GM18511 (cell line): ENCODE results near the gene BMPR1B.
A peak's percentile ranks its signal among the peaks of the same experiment; 100 is the strongest.
"Not testable (repeated sequence)": the region's sequence is repeated elsewhere in the genome, so short reads cannot be mapped to it uniquely, and the experiment has no call there.

Experiments
- ATAC-seq: cut with Tn5 transposase; IDR thresholded peaks from one replicate; pipeline ENCODE4 v1.9.1; 2021; ENCODE audit warnings: mild to moderate bottlenecking, moderate library complexity; ENCODE audit not compliant: unreplicated experiment

The BMPR1B gene

DNA sequence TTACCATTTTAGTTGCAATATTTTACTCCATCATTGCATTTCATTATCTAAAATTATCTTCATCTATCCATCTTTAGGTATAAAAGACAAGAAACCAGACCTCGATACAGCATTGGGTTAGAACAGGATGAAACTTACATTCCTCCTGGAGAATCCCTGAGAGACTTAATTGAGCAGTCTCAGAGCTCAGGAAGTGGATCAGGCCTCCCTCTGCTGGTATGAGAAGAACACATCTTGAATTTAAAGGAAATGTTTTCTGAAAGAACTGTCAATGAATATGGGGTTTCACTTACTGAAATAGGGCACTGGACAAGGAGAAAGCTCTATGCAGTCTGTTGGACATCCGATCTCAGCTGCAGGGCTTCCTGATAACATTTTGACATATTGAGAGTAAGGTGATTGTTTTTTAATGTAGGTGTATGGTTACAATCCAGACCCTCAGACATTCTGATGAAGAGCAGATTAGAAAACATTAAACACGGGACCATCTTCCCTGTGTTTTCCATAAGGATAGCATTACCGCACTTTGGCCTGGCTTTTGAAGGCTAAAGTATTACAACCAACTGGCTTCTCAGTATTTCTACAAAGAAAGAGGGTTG is 367.2 kb downstream of the BMPR1B start:
- no peak for ATAC-seq

DNA sequence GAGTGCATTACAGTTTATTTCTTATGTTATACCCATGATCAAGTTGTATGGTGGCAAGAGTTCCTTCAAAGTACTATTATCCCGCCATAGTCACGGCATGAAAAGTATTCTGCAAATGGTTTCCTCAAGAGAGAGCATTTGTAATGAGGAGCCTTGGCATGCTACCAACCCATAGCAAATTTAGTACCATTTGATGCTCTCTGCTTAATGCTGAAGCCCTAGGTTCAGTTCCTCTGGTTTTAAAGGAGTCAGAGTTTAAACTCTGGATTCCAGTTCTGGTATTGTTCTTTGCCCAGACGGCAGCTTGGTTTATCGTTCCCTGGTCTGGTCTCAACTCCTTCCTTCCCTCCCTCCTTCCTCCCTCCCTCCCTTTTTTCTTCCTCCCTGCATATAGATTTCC is 371.3 kb downstream of the BMPR1B start:
- ATAC-seq, result no peak

DNA sequence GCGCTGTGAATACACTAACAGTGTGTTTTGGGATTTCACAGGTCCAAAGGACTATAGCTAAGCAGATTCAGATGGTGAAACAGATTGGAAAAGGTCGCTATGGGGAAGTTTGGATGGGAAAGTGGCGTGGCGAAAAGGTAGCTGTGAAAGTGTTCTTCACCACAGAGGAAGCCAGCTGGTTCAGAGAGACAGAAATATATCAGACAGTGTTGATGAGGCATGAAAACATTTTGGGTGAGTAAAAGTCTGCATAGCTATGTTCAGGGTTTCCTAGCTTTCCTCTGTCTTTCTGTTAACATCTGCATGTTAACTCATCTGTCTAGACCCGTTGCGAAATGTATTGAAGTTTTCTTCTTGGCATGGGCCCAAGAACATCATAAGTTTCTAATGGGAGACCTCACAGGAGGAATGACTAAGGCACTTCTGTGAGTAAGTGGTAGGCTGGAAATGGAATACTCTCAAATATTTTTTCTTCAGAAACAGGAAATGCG is 372.1 kb downstream of the BMPR1B start:
- ATAC-seq, result no peak

DNA sequence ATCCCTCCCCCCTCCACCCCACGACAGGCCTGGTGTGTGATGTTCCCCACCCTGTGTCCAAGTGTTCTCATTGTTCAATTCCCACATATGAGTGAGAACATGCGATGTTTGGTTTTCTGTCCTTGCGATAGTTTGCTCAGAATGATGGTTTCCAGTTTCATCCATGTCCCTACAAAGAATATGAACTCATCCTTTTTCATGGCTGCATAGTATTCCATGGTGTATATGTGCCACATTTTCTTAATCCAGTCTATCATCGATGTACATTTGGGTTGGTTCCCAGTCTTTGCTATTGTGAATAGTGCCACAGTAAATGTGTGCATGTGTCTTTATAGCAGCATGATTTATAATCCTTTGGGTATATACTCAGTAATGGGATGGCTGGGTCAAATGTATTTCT is 376.3 kb downstream of the BMPR1B start:
- not testable (repeated sequence) for ATAC-seq

DNA sequence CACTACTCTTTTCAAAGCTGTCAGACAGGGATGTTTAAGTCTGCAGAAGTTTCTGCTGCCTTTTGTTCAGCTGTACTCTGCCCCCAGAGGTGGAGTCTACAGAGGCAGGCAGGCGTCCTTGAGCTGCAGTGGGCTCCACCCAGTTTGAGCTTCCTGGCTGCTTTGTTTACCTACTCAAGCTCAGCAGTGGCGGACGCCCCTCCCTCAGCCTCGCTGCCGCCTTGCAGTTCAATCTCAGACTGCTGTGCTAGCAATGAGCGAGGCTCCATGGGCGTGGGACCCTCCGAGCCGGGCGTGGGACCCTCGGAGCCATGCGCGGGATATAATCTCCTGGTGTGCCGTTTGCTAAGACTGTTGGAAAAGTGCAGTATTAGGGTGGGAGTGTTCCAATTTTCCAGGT is 381.7 kb downstream of the BMPR1B start:
- ATAC-seq, result not testable (repeated sequence)

DNA sequence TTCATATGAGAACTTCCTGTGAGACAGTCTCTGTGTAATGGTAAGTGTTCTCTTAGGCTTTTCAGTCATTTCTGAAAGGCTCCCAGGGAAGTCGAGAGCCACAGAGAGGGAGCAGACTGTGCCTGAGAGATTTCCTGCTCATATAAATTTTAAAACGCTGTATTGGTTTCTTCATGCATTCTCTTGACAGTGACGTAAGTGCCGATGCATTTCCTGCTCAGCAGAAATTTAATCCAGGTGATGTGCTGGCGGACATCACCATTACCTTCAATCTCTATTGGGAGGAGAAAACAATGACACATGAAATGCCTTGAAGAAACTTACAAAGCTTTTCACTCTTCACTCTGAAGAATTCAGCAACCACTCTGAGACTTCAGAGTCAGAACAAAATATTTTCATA is 383.6 kb downstream of the BMPR1B start:
- no peak for ATAC-seq

DNA sequence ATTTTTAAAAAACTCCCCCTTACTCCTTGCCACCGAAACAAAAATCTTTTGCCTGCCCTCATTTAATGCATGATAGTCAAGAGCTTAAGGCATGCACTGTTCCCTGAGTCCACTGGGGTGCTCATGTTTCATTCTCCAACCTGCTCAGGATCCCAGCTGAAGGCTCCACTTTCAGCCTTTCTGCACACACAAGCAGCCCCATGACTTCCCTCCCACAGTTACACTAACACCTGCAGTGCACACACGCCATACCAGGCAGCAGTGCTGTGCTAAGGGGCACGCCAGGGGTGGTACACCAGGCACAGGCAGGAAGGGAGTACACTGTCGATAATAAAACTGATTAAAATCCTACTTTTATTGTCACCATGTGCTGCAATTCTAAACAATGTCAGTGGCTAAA is 385.2 kb downstream of the BMPR1B start:
- ATAC-seq, result no peak

DNA sequence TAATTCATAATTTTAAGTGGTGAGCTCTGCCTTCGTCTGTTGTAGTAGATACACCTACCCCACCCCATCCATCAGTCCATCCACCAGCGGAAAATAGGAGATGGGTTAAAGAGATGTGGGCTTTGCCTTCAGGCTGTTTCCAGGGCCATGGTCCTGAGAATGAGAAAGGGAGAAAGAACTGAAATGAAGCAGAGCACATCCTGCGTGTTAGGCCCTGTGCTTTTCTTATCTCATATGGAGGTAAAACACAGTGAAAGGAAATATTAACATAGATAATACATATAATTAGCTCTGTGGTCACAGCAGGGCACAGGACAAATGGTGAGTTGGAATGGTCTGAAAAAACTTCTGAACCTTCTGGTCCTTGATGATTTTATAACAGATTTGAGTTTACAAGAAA is 393.5 kb downstream of the BMPR1B start:
- ATAC-seq, result no peak

DNA sequence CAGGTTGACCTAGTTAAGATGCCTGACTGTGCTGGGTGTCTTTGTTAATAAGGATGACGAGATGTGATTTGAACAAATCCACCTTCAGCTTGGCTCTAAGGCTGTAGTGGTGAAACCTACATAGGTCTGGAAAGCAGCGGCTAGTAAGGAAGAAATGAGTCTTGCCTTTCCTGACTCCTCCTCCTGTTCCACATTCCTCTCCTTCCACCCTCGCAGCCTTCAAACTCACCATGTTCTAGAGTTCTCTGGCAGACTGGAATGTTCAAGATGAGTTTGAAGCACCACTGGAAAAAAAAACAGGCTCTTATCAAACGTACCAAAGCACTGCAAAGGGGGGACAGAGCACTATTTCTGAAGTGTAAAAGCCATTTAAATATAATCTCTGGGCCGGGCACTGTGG is 395.4 kb downstream of the BMPR1B start:
- ATAC-seq, result no peak

DNA sequence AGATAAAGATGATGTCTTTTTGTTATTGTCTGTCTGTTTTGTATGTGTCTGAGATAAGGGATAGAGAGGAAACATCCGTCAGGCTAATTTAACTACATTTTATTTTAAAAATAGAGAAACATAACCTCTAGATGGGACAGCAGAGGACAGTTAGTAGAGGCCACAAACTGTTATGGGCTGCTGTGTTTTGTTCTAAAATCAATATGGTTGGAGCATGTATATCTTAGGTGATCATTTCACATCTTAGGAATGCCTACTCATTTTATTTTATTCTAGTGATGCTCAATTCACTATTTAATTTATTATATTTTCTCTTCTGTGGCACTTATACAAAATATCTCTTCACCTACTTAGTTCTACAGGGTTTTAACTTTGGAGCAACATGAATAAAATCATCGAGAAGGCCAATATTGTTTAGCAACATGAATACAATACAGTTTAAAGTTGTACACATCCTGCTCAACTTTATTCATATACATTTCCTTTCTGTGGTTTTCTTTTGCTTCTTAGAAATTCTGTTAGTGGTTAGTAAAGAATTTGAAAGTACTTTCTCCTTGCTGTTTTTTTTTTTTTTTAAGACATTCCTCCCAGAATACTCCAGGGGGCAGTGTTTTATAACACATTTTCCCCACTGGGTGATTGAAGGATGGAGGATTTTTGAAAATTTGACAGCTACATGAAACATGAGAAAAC is 398.1 kb downstream of the BMPR1B start:
- peak; percentile 86 for ATAC-seq

DNA sequence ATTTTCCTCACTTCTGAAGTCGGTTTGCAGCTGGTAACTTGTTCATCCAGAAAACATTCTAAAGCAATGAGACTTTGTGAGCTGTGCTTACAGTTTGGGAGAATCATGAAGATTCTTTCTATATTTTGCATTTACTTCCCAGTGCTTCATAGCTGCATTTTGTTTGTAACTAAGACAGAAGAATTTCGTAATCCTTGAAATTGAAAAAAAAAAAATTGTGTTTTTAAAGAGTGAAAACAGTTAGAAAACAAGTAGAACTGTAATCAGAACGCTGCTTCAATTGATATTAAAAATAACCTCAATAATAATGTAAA is 398.7 kb downstream of the BMPR1B start:
- ATAC-seq, result no peak

DNA sequence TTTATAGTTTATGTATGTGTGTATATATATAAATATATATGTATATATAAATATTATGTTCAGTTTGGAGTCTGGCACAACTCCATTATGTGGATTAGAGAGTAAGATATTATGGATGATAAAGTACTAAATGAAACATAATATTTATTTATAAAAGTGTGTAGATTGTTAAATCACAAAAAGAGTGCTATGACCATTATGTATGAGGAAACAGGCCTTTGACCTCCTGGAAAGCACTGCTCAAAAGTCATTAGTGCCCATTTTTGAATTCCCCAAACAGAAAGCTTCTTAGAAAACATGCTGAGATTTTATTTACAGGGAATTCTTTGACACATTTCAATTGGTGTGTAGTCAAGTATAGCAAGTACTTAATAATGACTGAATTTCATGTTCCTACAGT is 399.8 kb downstream of the BMPR1B start:
- ATAC-seq, result no peak

DNA sequence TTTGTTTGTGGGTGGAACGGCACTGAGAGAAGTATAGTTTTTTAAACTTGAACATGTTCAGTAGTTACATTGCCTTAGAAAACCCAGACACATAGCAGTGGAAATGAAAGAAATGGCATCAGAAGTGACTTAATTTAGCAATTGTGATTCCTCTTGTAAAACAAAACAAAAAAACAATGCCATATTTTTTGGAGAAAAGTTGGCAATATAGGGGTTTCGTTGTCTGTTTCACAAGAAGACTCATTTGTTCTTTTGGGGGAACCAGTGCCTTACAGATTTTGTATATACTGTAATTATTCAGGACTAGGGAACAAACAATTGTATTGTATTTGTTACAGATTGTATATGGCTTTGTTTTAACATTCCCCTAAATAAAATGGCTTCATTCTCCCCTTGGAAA is 400.3 kb downstream of the BMPR1B start:
- ATAC-seq, result no peak

DNA sequence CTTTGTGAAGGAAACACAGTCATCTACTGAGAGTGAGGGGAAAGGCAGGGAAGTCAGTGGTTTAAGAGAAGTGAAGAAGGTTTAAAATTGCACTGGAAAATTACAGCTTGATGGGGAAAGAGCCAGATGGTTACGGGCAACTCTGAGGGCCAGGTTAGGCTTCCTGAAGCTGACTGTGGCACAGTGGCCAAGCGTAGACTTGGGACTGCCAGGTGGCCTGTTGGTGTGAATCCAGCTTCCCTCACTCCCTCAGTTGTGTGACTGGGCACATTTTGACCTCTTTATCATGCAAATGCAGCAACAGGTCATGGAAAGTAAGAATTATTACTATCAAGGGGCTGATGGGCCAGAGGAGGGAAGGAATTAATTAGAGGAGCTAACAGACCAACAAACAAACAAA is 400.9 kb downstream of the BMPR1B start:
- no peak for ATAC-seq

DNA sequence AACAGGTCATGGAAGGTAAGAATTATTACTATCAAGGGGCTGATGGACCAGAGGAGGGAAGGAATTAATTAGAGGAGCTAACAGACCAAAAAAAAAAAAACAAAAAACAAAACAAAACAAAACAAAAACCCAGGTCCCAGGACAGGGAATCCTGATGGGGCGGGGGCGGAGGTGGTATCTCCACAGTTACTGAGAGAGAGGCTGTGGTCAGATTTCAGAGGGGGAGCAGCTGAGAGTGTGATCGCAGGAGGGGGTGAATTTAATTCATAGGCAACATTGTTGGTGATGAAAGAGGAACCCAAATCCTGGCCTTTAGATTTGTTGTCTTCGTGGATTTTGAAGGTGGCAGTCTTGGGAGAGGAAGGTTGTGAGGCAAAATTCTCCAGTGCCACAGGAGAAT is 401.6 kb downstream of the BMPR1B start:
- no peak for ATAC-seq

DNA sequence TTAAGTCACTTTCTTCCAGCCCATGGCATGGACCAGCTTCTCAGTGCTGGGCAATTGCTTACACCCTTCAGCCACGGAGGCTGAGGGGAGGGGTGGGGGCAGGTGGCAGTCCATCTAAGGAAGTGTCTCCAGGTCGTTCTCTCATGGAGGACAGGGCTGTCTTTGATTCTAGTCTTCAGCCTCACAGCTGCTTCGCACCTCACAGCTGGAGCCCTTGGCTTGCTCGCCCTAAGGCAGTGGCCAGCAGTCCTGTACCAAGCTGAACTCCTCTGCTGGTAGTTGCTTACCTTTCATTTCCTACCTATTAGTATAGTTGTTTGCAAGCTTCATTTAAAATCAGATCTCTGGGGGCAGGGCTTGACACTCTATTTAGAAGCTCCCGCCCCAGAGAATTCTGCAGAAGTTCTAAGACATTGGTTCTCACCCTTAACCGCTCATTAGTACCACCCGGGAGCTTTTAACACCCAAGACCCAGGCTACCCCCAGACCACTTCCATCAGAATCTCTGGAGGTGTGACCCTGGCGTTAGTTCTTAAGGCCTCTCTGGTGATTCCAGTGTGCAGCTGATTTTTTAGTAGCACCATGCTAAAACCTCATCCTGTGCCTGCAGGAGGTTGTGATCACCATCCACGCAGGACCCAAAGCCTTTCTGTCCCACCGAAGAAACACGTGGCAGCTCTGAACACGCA is 404.2 kb downstream of the BMPR1B start:
- ATAC-seq, result no peak

DNA sequence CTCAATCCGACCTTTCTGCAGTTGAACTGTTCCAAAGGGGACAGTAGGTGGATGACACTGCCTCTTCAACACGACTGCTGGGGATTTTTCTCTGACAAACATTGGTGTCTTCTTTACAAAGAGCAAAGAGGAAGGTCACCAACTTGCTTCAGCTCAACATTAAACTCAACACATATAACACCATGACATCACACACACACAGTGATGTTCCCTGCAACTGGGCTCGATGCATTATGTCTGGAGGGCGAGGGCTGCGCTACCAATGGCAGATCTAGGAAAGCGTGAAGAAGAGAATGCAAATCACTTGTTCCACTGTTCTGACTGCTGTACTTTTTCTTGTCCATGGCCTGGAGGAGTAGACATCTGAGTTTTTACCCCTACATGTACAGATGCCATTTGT is 405.1 kb downstream of the BMPR1B start:
- ATAC-seq, result no peak

DNA sequence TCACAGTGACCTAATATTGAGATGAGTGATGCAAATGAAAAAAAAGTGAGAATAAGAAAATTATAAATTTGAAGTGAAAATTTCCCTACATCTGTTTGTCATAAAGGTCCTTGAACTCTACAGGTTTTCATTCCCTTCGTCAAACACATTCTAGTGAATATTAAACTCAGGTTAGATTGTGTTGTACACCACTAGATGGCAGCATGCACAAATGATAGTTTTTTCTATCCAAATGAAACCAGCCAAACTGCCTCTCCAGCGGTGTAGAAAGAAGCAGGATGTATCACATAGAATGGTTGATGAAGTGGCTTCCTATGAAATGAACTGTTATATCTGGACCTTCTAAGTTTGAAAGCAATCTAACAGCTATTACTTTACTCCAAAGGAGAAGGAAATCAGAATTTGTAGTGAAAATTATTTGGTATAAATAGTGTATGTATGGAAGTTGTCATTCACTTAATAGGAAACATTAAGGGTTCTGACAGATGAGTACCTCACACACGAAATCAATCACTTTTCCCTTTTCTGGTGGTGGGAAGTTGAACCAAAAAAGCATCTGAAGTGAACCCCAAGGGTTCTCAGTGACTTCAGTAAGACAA is 408.3 kb downstream of the BMPR1B start:
- ATAC-seq, result peak; percentile 90

DNA sequence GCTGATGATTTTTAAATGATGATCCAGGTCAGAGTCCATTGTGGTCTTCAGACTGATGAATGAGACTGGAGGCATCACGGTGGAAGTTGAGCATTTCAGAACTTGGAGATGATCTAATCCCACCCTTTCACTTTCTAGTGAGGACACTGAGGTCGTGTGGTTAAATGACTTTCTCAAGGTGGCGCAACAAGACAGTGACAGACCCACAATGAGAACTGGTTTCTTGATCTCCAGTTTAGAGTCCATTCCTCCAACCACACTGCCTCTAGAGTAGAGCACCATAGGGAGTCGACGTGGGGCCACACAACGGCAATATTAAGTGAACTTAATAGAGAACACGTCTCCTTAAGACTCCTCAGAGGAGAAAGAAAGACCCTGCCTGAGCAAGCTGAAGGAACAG is 410.1 kb downstream of the BMPR1B start:
- ATAC-seq, result no peak

DNA sequence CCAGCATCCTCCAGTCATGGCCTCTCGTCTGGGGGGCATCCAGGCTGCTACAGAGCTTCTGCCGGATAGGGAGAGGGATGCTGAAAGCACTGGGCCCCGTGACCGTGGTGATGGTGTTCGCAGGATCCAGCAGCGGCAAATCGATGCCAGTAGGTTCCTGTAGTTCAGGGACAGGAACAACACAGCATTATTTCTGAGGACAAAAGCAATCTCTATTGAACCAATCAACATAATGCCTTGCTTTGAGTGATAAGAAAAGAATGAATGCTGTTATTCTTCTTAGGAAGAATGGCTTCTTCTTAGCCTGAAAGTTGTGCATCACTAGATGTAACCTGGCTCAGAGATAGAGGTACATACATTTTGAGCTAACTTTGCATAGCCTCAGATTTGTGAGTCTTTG is 412.4 kb downstream of the BMPR1B start:
- ATAC-seq, result no peak

DNA sequence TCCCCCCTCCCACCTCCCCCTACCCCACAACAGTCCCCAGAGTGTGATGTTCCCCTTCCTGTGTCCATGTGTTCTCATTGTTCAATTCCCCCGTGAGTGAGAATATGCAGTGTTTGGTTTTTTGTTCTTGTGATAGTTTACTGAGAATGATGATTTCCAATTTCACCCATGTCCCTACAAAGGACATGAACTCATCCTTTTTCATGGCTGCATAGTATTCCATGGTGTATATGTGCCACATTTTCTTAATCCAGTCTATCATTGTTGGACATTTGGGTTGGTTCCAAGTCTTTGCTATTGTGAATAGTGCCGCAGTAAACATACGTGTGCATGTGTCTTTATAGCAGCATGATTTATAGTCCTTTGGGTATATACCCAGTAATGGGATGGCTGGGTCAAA is 413.6 kb downstream of the BMPR1B start:
- not testable (repeated sequence) for ATAC-seq

DNA sequence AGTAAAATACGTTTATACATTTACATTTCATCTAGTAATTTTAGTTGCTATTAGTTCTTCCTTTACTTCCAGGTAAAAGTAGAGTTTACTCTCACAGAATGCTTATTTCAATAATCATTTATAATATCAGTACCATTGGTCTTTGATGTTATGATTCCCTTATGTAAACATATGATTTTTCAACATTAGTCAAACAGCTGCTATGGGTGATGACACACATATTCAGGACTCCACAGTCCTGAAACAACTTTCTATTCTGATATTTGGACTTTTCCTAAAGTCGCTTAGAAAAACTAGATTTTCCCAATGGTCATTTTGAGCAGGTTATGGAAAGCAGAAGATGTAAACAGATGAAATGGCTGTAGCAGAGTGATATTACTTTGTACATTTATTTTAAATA is 421.2 kb downstream of the BMPR1B start:
- ATAC-seq, result no peak
